ENCODE measurements around the gene ANKRD12. TPM values are rescaled to one million over a fixed set of nuclear protein-coding genes. Genes with fewer than 3 reads are reported as not detected.

The ANKRD12 gene
- total RNA-seq, 1 experiment from 2014 or later = 19.1 TPM

- no peak for DNase-seq
- H2AFZ ChIP-seq (ENCODE audit: low read length) = no peak overlapping the region
- H3F3A ChIP-seq (ENCODE audit: low read length, unreplicated experiment) = no peaks in the 10 kb centered on the region
- no peaks in the 10 kb centered on the region for H3K9me3 ChIP-seq (ENCODE audit: low read length)
- no peak overlapping the region for H3K4me3 ChIP-seq (ENCODE audit: low read length)
- H3K79me2 ChIP-seq (ENCODE audit: low read length) = peaks cover 64% of the 10 kb centered on the region
- H3K36me3 ChIP-seq (ENCODE audit: low read depth, low read length) = no peaks in the 10 kb centered on the region
- no peak for ATAC-seq
- TF ChIP-seq CTCF (conservative IDR thresholded peaks at IDR 0.05; ENCODE audit: low read depth, low read length) (no peak), EZH2phosphoT487 (IDR thresholded peaks at IDR 0.05; ENCODE audit: borderline replicate concordance, low read length) (no peak), EZH2 (IDR thresholded peaks at IDR 0.05; ENCODE audit: low read length, unreplicated experiment) (no peak)
- CTCF ChIA-PET = no interaction called here
- intact Hi-C loops (cut with micrococcal nuclease) = no loop called here
- no peaks in the 10 kb centered on the region for H3K4me1 ChIP-seq (ENCODE audit: insufficient read depth, low read length)
- H3K27ac ChIP-seq (ENCODE audit: low read length) = no peak overlapping the region
- H3K9ac ChIP-seq (ENCODE audit: low read length) = no peak overlapping the region
- no peaks in the 10 kb centered on the region; the same call in 1 of the 2 replicates for H4K20me1 ChIP-seq (ENCODE audit: low read length)
- no peak overlapping the region for H3K4me2 ChIP-seq (ENCODE audit: low read length)
- H3K9me2 ChIP-seq (replicated peaks; ENCODE audit: low read length) = no peaks in the 10 kb centered on the region
- POLR2A ChIA-PET (ENCODE audit: unreplicated experiment) = no interaction called here
- BruUV-seq (replicated peaks) = no TSS peak
- H3K27me3 ChIP-seq (ENCODE audit: low read length) = no peaks in the 10 kb centered on the region
These were observed 37.2 kb downstream of the ANKRD12 start for GRCh38 chr18:9173770-9174233.

GRCh38 chr18:9174302-9174701 lies 37.7 kb downstream of the ANKRD12 start:
- Histone ChIP-seq H4K20me1 (ENCODE audit: low read length) (no peaks in the 10 kb centered on the region; the same call in 1 of the 2 replicates), H3K79me2 (ENCODE audit: low read length) (peaks cover 69% of the 10 kb centered on the region), H2AFZ (ENCODE audit: low read length) (no peak overlapping the region), H3F3A (ENCODE audit: low read length, unreplicated experiment) (no peaks in the 10 kb centered on the region), H3K9me3 (ENCODE audit: low read length) (no peaks in the 10 kb centered on the region), H3K9ac (ENCODE audit: low read length) (no peak overlapping the region), H3K27me3 (ENCODE audit: low read length) (no peaks in the 10 kb centered on the region), H3K36me3 (ENCODE audit: low read depth, low read length) (no peaks in the 10 kb centered on the region), H3K9me2 (replicated peaks; ENCODE audit: low read length) (no peaks in the 10 kb centered on the region), H3K4me3 (ENCODE audit: low read length) (no peak overlapping the region), H3K4me2 (ENCODE audit: low read length) (no peak overlapping the region), H3K4me1 (ENCODE audit: insufficient read depth, low read length) (no peaks in the 10 kb centered on the region), H3K27ac (ENCODE audit: low read length) (no peak overlapping the region)
- CTCF ChIA-PET = no interaction called here
- DNase-seq (no peak), ATAC-seq (no peak)
- no TSS peak for BruUV-seq (replicated peaks)
- POLR2A ChIA-PET (ENCODE audit: unreplicated experiment) = no interaction called here
- TF ChIP-seq EZH2 (IDR thresholded peaks at IDR 0.05; ENCODE audit: low read length, unreplicated experiment) (no peak), EZH2phosphoT487 (IDR thresholded peaks at IDR 0.05; ENCODE audit: borderline replicate concordance, low read length) (no peak), CTCF (conservative IDR thresholded peaks at IDR 0.05; ENCODE audit: low read depth, low read length) (no peak)
- intact Hi-C loops (cut with micrococcal nuclease) = no loop called here

GRCh38 chr18:9175115-9175514 lies 38.5 kb downstream of the ANKRD12 start:
- no TSS peak for BruUV-seq (replicated peaks)
- ChIA-PET POLR2A (ENCODE audit: unreplicated experiment) (no interaction called here), CTCF (no interaction called here)
- TF ChIP-seq EZH2phosphoT487 (IDR thresholded peaks at IDR 0.05; ENCODE audit: borderline replicate concordance, low read length) = no peak
- no peak for TF ChIP-seq CTCF (conservative IDR thresholded peaks at IDR 0.05; ENCODE audit: low read depth, low read length)
- TF ChIP-seq EZH2 (IDR thresholded peaks at IDR 0.05; ENCODE audit: low read length, unreplicated experiment) = no peak
- H2AFZ ChIP-seq (ENCODE audit: low read length) = no peak overlapping the region
- no peaks in the 10 kb centered on the region for H3K4me1 ChIP-seq (ENCODE audit: insufficient read depth, low read length)
- H3K36me3 ChIP-seq (ENCODE audit: low read depth, low read length) = no peaks in the 10 kb centered on the region
- intact Hi-C loops (cut with micrococcal nuclease) = no loop called here
- H3K27ac ChIP-seq (ENCODE audit: low read length) = no peak overlapping the region
- no peaks in the 10 kb centered on the region for H3K27me3 ChIP-seq (ENCODE audit: low read length)
- H3K4me2 ChIP-seq (ENCODE audit: low read length) = no peak overlapping the region
- ATAC-seq = no peak
- H3K9ac ChIP-seq (ENCODE audit: low read length) = no peak overlapping the region
- H3F3A ChIP-seq (ENCODE audit: low read length, unreplicated experiment) = no peaks in the 10 kb centered on the region
- DNase-seq = no peak
- H4K20me1 ChIP-seq (ENCODE audit: low read length) = no peaks in the 10 kb centered on the region; the same call in 1 of the 2 replicates
- no peaks in the 10 kb centered on the region for H3K9me3 ChIP-seq (ENCODE audit: low read length)
- H3K4me3 ChIP-seq (ENCODE audit: low read length) = no peak overlapping the region
- H3K9me2 ChIP-seq (replicated peaks; ENCODE audit: low read length) = no peaks in the 10 kb centered on the region
- H3K79me2 ChIP-seq (ENCODE audit: low read length) = peaks cover 77% of the 10 kb centered on the region
